ENCODE results near the gene CCN2. TPM values are rescaled to one million over a fixed set of nuclear protein-coding genes. Genes with fewer than 3 reads are reported as not detected.

CCN2 gene
- total RNA-seq, 1 donor = 221 TPM

- no peak overlapping the region for H3K27ac ChIP-seq (ENCODE audit: low read depth, low read length)
- TF ChIP-seq CTCF (IDR thresholded peaks at IDR 0.05; ENCODE audit: extremely low read depth, low read depth, low read length) = no peak
- H3K9me3 ChIP-seq (ENCODE audit: low read depth, low read length) = no peaks in the 10 kb centered on the region
- H3K4me1 ChIP-seq (ENCODE audit: insufficient read depth, low read length) = peaks cover 25% of the 10 kb centered on the region
- DNase-seq (ENCODE audit: insufficient read length, low spot score, missing footprints) = no peak
- H2AFZ ChIP-seq (ENCODE audit: low read length) = no peak overlapping the region
- H4K20me1 ChIP-seq (ENCODE audit: insufficient read depth, low read length) = no peaks in the 10 kb centered on the region
- H3K36me3 ChIP-seq (ENCODE audit: insufficient read depth, low read length) = no peaks in the 10 kb centered on the region
- peaks cover 2% of the 10 kb centered on the region for H3K27me3 ChIP-seq (ENCODE audit: insufficient read depth, low read length)
- no peaks in the 10 kb centered on the region for H3K79me2 ChIP-seq (ENCODE audit: insufficient read depth, low read length)
- H3K4me2 ChIP-seq (ENCODE audit: insufficient read depth, low read length) = no peak overlapping the region
- no peak overlapping the region for H3K4me3 ChIP-seq (ENCODE audit: insufficient read depth, low read length)
Observed at GRCh38 chr6:131914234-131914633, 36.9 kb downstream of the CCN2 start.

- no peak overlapping the region for H3K27ac ChIP-seq (ENCODE audit: low read depth, low read length)
- no peak for TF ChIP-seq CTCF (IDR thresholded peaks at IDR 0.05; ENCODE audit: extremely low read depth, low read depth, low read length)
- H4K20me1 ChIP-seq (ENCODE audit: insufficient read depth, low read length) = no peaks in the 10 kb centered on the region
- H3K36me3 ChIP-seq (ENCODE audit: insufficient read depth, low read length) = no peaks in the 10 kb centered on the region
- no peak overlapping the region for H3K4me2 ChIP-seq (ENCODE audit: insufficient read depth, low read length)
- no peaks in the 10 kb centered on the region for H3K79me2 ChIP-seq (ENCODE audit: insufficient read depth, low read length)
- H3K27me3 ChIP-seq (ENCODE audit: insufficient read depth, low read length) = peaks cover 2% of the 10 kb centered on the region
- H3K4me1 ChIP-seq (ENCODE audit: insufficient read depth, low read length) = peaks cover 16% of the 10 kb centered on the region
- H3K4me3 ChIP-seq (ENCODE audit: insufficient read depth, low read length) = no peak overlapping the region
- H3K9me3 ChIP-seq (ENCODE audit: low read depth, low read length) = no peaks in the 10 kb centered on the region
- H2AFZ ChIP-seq (ENCODE audit: low read length) = no peak overlapping the region
- no peak for DNase-seq (ENCODE audit: insufficient read length, low spot score, missing footprints)
Observed at GRCh38 chr6:131911951-131912350, 39.2 kb downstream of the CCN2 start.

GRCh38 chr6:131910956-131911355 is 40.2 kb downstream of the CCN2 start:
- no peak for DNase-seq (ENCODE audit: insufficient read length, low spot score, missing footprints)
- no peak for TF ChIP-seq CTCF (IDR thresholded peaks at IDR 0.05; ENCODE audit: extremely low read depth, low read depth, low read length)
- H3K27me3 ChIP-seq (ENCODE audit: insufficient read depth, low read length) = peaks cover 2% of the 10 kb centered on the region
- no peaks in the 10 kb centered on the region for H3K9me3 ChIP-seq (ENCODE audit: low read depth, low read length)
- no peaks in the 10 kb centered on the region for H4K20me1 ChIP-seq (ENCODE audit: insufficient read depth, low read length)
- H3K27ac ChIP-seq (ENCODE audit: low read depth, low read length) = no peak overlapping the region
- H3K79me2 ChIP-seq (ENCODE audit: insufficient read depth, low read length) = no peaks in the 10 kb centered on the region
- H3K4me1 ChIP-seq (ENCODE audit: insufficient read depth, low read length) = peaks cover 14% of the 10 kb centered on the region
- no peaks in the 10 kb centered on the region for H3K36me3 ChIP-seq (ENCODE audit: insufficient read depth, low read length)
- no peak overlapping the region for H3K4me3 ChIP-seq (ENCODE audit: insufficient read depth, low read length)
- H3K4me2 ChIP-seq (ENCODE audit: insufficient read depth, low read length) = no peak overlapping the region
- no peak overlapping the region for H2AFZ ChIP-seq (ENCODE audit: low read length)

GRCh38 chr6:131910219-131910589 is 41.0 kb downstream of the CCN2 start:
- H3K36me3 ChIP-seq (ENCODE audit: insufficient read depth, low read length) = no peaks in the 10 kb centered on the region
- no peaks in the 10 kb centered on the region for H3K79me2 ChIP-seq (ENCODE audit: insufficient read depth, low read length)
- H3K27me3 ChIP-seq (ENCODE audit: insufficient read depth, low read length) = peaks cover 2% of the 10 kb centered on the region
- TF ChIP-seq CTCF (IDR thresholded peaks at IDR 0.05; ENCODE audit: extremely low read depth, low read depth, low read length) = peak; percentile 9
- no peak overlapping the region for H3K27ac ChIP-seq (ENCODE audit: low read depth, low read length)
- no peak overlapping the region for H3K4me3 ChIP-seq (ENCODE audit: insufficient read depth, low read length)
- H2AFZ ChIP-seq (ENCODE audit: low read length) = no peak overlapping the region
- H3K4me2 ChIP-seq (ENCODE audit: insufficient read depth, low read length) = no peak overlapping the region
- peaks cover 11% of the 10 kb centered on the region for H3K4me1 ChIP-seq (ENCODE audit: insufficient read depth, low read length)
- H3K9me3 ChIP-seq (ENCODE audit: low read depth, low read length) = no peaks in the 10 kb centered on the region
- H4K20me1 ChIP-seq (ENCODE audit: insufficient read depth, low read length) = no peaks in the 10 kb centered on the region
- no peak for DNase-seq (ENCODE audit: insufficient read length, low spot score, missing footprints)
